Measurements from ENCODE around the gene SLC44A3.

GRCh38 chr1:94942171-94943128 lies 122.3 kb downstream of the SLC44A3 start:
- no peak for TF ChIP-seq CTCF (IDR thresholded peaks at IDR 0.05)
- no peak for TF ChIP-seq EP300 (IDR thresholded peaks at IDR 0.05)

Data from stomach (tissue), 4 donors.